PC-3 (cell line): ENCODE measurements around the gene SYMPK. TPM values are rescaled to one million over a fixed set of nuclear protein-coding genes. Genes with fewer than 3 reads are reported as not detected.

Experiments used
- ATAC-seq: fragments of 200-7000 bp; cut with Tn5 transposase; 2 replicates; pipeline ENCODE4 v1.9.1; 2020; ENCODE audit warnings: mild to moderate bottlenecking, moderate library complexity
- BruUV-seq: library from RNA; stranded (reverse); fragments of 400-500 nt; replicated peaks from 2 replicates; lab custom pipeline; 2021; lab: Mats Ljungman, UMichigan
- CTCF ChIA-PET: fragments of 300-600 bp; sonication (Branson Sonifier 250); formaldehyde crosslinking; loops from one replicate; lab custom pipeline; 2022; ENCODE audit warnings: antibody characterized with exemption; lab: Charles Lee
- POLR2A ChIA-PET: fragments of 300-600 bp; sonication (Branson Sonifier 250); formaldehyde crosslinking; loops from one replicate; lab custom pipeline; 2022; ENCODE audit warnings: antibody characterized with exemption; ENCODE audit not compliant: unreplicated experiment; lab: Charles Lee
- DNase-seq: peaks from one replicate; pipeline ENCODE4 v3.0.0-alpha.2; 2015
- H2AFZ ChIP-seq: fragments of 300-600 bp; sonication (generic); 2 replicates; pipeline ENCODE4 v1.6.0; 2016; ENCODE audit warnings: antibody characterized with exemption, low read length
- H3F3A ChIP-seq: fragments of 300-600 bp; sonication (generic); one replicate; pipeline ENCODE4 v1.6.0; 2017; ENCODE audit warnings: antibody characterized with exemption, low read length, control low read depth, mild to moderate bottlenecking; ENCODE audit not compliant: unreplicated experiment
- H3K27ac ChIP-seq: fragments of 300-600 bp; sonication (generic); 2 replicates; pipeline ENCODE4 v1.5.1; 2016; ENCODE audit warnings: mild to moderate bottlenecking, low read length
- H3K27me3 ChIP-seq: fragments of 300-600 bp; sonication (generic); 2 replicates; pipeline ENCODE4 v1.6.1; 2016; ENCODE audit warnings: low read length, mixed read lengths
- H3K36me3 ChIP-seq: fragments of 300-600 bp; sonication (generic); 2 replicates; pipeline ENCODE4 v1.6.1; 2016; ENCODE audit warnings: low read depth, mixed run types, low read length, mixed read lengths
- H3K4me1 ChIP-seq: fragments of 300-600 bp; sonication (generic); 2 replicates; pipeline ENCODE4 v1.5.1; 2016; ENCODE audit warnings: low read length; ENCODE audit not compliant: insufficient read depth
- H3K4me2 ChIP-seq: fragments of 300-600 bp; sonication (generic); 2 replicates; pipeline ENCODE4 v1.6.0; 2016; ENCODE audit warnings: low read length
- H3K4me3 ChIP-seq: fragments of 300-600 bp; sonication (generic); 2 replicates; pipeline ENCODE4 v1.5.1; 2016; ENCODE audit warnings: mild to moderate bottlenecking, low read length, mixed read lengths
- H3K79me2 ChIP-seq: fragments of 300-600 bp; sonication (generic); 2 replicates; pipeline ENCODE4 v1.6.1; 2017; ENCODE audit warnings: low read length, mixed read lengths
- H3K9ac ChIP-seq: fragments of 300-600 bp; sonication (generic); 2 replicates; pipeline ENCODE4 v1.6.0; 2016; ENCODE audit warnings: mild to moderate bottlenecking, low read length
- H3K9me2 ChIP-seq: fragments of 300-600 bp; sonication (generic); replicated peaks from 2 replicates; pipeline ENCODE4 v1.6.1; 2016; ENCODE audit warnings: mixed run types, low read length, mixed read lengths
- H3K9me3 ChIP-seq: fragments of 300-600 bp; sonication (generic); 2 replicates; pipeline ENCODE4 v1.6.1; 2016; ENCODE audit warnings: low read length, mixed read lengths
- H4K20me1 ChIP-seq: fragments of 300-600 bp; sonication (generic); 2 replicates; pipeline ENCODE4 v1.6.1; 2016; ENCODE audit warnings: low read length, mixed read lengths
- CTCF ChIP-seq: fragments of 300-600 bp; sonication (generic); conservative IDR thresholded peaks from 2 replicates; pipeline ENCODE4 v1.5.1; 2017; ENCODE audit warnings: antibody characterized with exemption, low read depth, mild to moderate bottlenecking, low read length
- EZH2 ChIP-seq: fragments of 300-600 bp; sonication (generic); IDR thresholded peaks from one replicate; pipeline ENCODE4 v1.6.1; 2017; ENCODE audit warnings: antibody characterized with exemption, mild to moderate bottlenecking, low read length; ENCODE audit not compliant: unreplicated experiment
- EZH2phosphoT487 ChIP-seq: fragments of 300-600 bp; sonication (generic); IDR thresholded peaks from 2 replicates; pipeline ENCODE4 v1.6.1; 2018; ENCODE audit warnings: mild to moderate bottlenecking, antibody characterized with exemption, low read length, borderline replicate concordance
- intact Hi-C: fragments of 100-400 bp; cut with micrococcal nuclease; formaldehyde crosslinking; loops from 2 replicates; pipeline ENCODE4 v1.9.0; 2023
- total RNA-seq: library from RNA; depleted of rRNA; stranded (reverse); fragments of >200 nt; gene quantifications from 2 replicates; pipeline ENCODE4 v1.2.3, GENCODE V29; 2014

SYMPK gene
- total RNA-seq, 1 experiment from 2014 or later = 36.6 TPM

GRCh38 chr19:45771311-45771933, 91.5 kb downstream of the SYMPK start:
- Histone ChIP-seq H3K4me3 (peak overlapping the region; percentile 71), H3K9me2 (no peaks in the 10 kb centered on the region), H3K79me2 (no peaks in the 10 kb centered on the region), H3K4me1 (peaks cover 28% of the 10 kb centered on the region; the same call in 1 of the 2 replicates), H3K27ac (no peak overlapping the region), H3K27me3 (no peaks in the 10 kb centered on the region), H3K9ac (0 out of 2 replicates have a peak overlapping the region, but pooled peaks have one; percentile 27), H3K36me3 (no peaks in the 10 kb centered on the region), H3K9me3 (no peaks in the 10 kb centered on the region), H3F3A (no peaks in the 10 kb centered on the region), H4K20me1 (no peaks in the 10 kb centered on the region), H3K4me2 (peak overlapping the region; percentile 96), H2AFZ (0 out of 2 replicates have a peak overlapping the region, but pooled peaks have one; percentile 45)
- no peak for ATAC-seq
- TF ChIP-seq EZH2 = no peak
- intact Hi-C loops = no loop called here
- no peak for DNase-seq
- POLR2A ChIA-PET = interaction anchor here (0.6 kb wide), 1 partner anchor 11 kb away, joined by 6 read pairs; the partner anchor contains the start of gene DMPK
- no TSS peak for BruUV-seq
- CTCF ChIA-PET = interaction anchor here (1.3 to 2.4 kb wide), 2 partner anchors 8 to 54 kb away, joined by 10 to 19 read pairs; no protein-coding TSS in a partner anchor

GRCh38 chr19:45770192-45771101, 92.5 kb downstream of the SYMPK start:
- H3K4me1 ChIP-seq = peaks cover 29% of the 10 kb centered on the region; the same call in 1 of the 2 replicates
- DNase-seq = peak; percentile 93
- no peaks in the 10 kb centered on the region for H3F3A ChIP-seq
- no peaks in the 10 kb centered on the region for H3K9me3 ChIP-seq
- no peaks in the 10 kb centered on the region for H3K36me3 ChIP-seq
- peak overlapping the region; percentile 72 for H3K4me3 ChIP-seq
- H3K9ac ChIP-seq = peak overlapping the region; percentile 27; the same call in 1 of the 2 replicates
- no peaks in the 10 kb centered on the region for H3K79me2 ChIP-seq
- TF ChIP-seq EZH2 (no peak), EZH2phosphoT487 (no peak), CTCF (peak; percentile 78)
- ChIA-PET CTCF (interaction anchor here (0.5 to 2.4 kb wide), 10 partner anchors 8 to 171 kb away, joined by 3 to 19 read pairs (median 6); partner anchors contain the start of gene DMWD), POLR2A (interaction anchor here (0.6 to 2.1 kb wide), 3 partner anchors 53 to 93 kb away, joined by 4 to 21 read pairs (median 13); partner anchors contain the start of gene QPCTL)
- no peaks in the 10 kb centered on the region for H3K27me3 ChIP-seq
- intact Hi-C loops = loop anchor here (1.0 kb wide), 2 partner anchors 29 to 78 kb away; partner anchors contain the start of gene QPCTL
- no peaks in the 10 kb centered on the region for H3K9me2 ChIP-seq
- no TSS peak for BruUV-seq
- no peaks in the 10 kb centered on the region for H4K20me1 ChIP-seq
- peak overlapping the region; percentile 78 for H2AFZ ChIP-seq
- peak; percentile 60 for ATAC-seq
- peak overlapping the region; percentile 37; the same call in 1 of the 2 replicates for H3K27ac ChIP-seq
- H3K4me2 ChIP-seq = peak overlapping the region; percentile 96

- no peak for ATAC-seq
- no peaks in the 10 kb centered on the region for H3K9me3 ChIP-seq
- H3K79me2 ChIP-seq = no peaks in the 10 kb centered on the region
- H3K4me2 ChIP-seq = peak overlapping the region; percentile 96
- H3K4me1 ChIP-seq = peaks cover 29% of the 10 kb centered on the region; the same call in 1 of the 2 replicates
- intact Hi-C loops = loop anchor here (1.0 kb wide), 3 partner anchors 29 to 78 kb away; partner anchors contain the start of gene QPCTL
- no peak overlapping the region for H3K27ac ChIP-seq
- H3K27me3 ChIP-seq = no peaks in the 10 kb centered on the region
- CTCF ChIA-PET = interaction anchor here (0.8 to 2.4 kb wide), 5 partner anchors 9 to 94 kb away, joined by 3 to 19 read pairs (median 8); partner anchors contain the start of gene QPCTL
- BruUV-seq = TSS peak; percentile 60
- TF ChIP-seq CTCF (no peak), EZH2 (no peak), EZH2phosphoT487 (no peak)
- H3K9me2 ChIP-seq = no peaks in the 10 kb centered on the region
- H2AFZ ChIP-seq = peak overlapping the region; percentile 37; the same call in 1 of the 2 replicates
- no peaks in the 10 kb centered on the region for H4K20me1 ChIP-seq
- peak overlapping the region; percentile 33; the same call in 1 of the 2 replicates for H3K9ac ChIP-seq
- peak overlapping the region; percentile 72 for H3K4me3 ChIP-seq
- no peak for DNase-seq
- H3F3A ChIP-seq = no peaks in the 10 kb centered on the region
- POLR2A ChIA-PET = interaction anchor here (0.6 to 2.1 kb wide), 6 partner anchors 23 to 78 kb away, joined by 3 to 21 read pairs (median 10); partner anchors contain the start of genes DMWD, FBXO46, QPCTL and SNRPD2
- no peaks in the 10 kb centered on the region for H3K36me3 ChIP-seq
These were observed 93.1 kb downstream of the SYMPK start for GRCh38 chr19:45769821-45770191.
